Progenitor cell of endocrine pancreas (in vitro differentiated cells): Measurements from ENCODE around the gene AP2B1. TPM values are rescaled to one million over a fixed set of nuclear protein-coding genes. Genes with fewer than 3 reads are reported as not detected.

Source experiments
- DNase-seq: peaks from one replicate; pipeline ENCODE4 v3.0.0; 2021; ENCODE audit warnings: low spot score; ENCODE audit not compliant: unreplicated experiment
- H3K27ac Mint-ChIP-seq: 2 replicates; pipeline ENCODE4 v1.8.0; 2021; ENCODE audit warnings: mild to moderate bottlenecking, moderate library complexity, mixed read lengths
- H3K27me3 Mint-ChIP-seq: 2 replicates; pipeline ENCODE4 v1.8.0; 2021; ENCODE audit warnings: mixed read lengths
- H3K36me3 Mint-ChIP-seq: 2 replicates; pipeline ENCODE4 v1.8.0; 2022; ENCODE audit warnings: mixed read lengths; ENCODE audit not compliant: insufficient read depth
- H3K4me1 Mint-ChIP-seq: 2 replicates; pipeline ENCODE4 v1.8.0; 2021; ENCODE audit warnings: low read depth, mixed read lengths
- H3K4me3 Mint-ChIP-seq: 2 replicates; pipeline ENCODE4 v1.8.0; 2021; ENCODE audit warnings: low read depth, mild to moderate bottlenecking, moderate library complexity, mixed read lengths
- H3K9me3 Mint-ChIP-seq: 2 replicates; pipeline ENCODE4 v1.8.0; 2021; ENCODE audit warnings: low read depth, mixed read lengths
- CTCF ChIP-seq: fragments of 200-600 bp; sonication (generic); IDR thresholded peaks from one replicate; pipeline ENCODE4 v1.5.0; 2021; ENCODE audit warnings: antibody characterized with exemption, mild to moderate bottlenecking; ENCODE audit not compliant: unreplicated experiment
- total RNA-seq: library from RNA; stranded (reverse); gene quantifications from 2 replicates; pipeline ENCODE4 v1.2.1, GENCODE V29; 2021

AP2B1 gene
- total RNA-seq, 1 donor from 2014 or later = 194 TPM

- Mint-ChIP-seq H3K4me3 (no peak overlapping the region), H3K9me3 (no peaks in the 10 kb centered on the region), H3K36me3 (peaks cover 10% of the 10 kb centered on the region), H3K27ac (no peak overlapping the region), H3K27me3 (no peaks in the 10 kb centered on the region), H3K4me1 (peaks cover 4% of the 10 kb centered on the region)
- DNase-seq = no peak
- no peak for TF ChIP-seq CTCF
Observed at GRCh38 chr17:35716897-35717465, 129.9 kb downstream of the AP2B1 start.

GRCh38 chr17:35717475-35717874, 130.4 kb downstream of the AP2B1 start:
- TF ChIP-seq CTCF = no peak
- Mint-ChIP-seq H3K27me3 (no peaks in the 10 kb centered on the region), H3K9me3 (no peaks in the 10 kb centered on the region), H3K4me1 (peaks cover 4% of the 10 kb centered on the region), H3K27ac (no peak overlapping the region), H3K36me3 (peaks cover 10% of the 10 kb centered on the region), H3K4me3 (no peak overlapping the region)
- no peak for DNase-seq

DNA sequence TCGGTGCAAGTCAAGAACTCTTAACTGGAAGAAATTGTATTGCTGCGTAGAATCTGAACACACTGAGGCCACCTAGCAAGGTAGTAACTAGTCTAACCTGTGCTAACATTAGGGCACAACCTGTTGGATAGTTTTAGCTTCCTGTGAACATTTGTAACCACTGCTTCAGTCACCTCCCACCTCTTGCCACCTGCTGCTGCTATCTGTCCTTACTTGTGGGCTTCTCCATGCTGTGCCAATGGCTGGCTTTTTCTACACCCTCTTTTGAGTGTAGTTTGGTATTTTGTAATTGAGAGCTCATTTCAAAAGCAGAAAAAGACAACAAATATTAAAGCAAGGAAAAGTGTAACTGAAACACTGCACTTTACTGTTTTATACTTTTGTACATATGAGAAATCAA, 136.6 kb downstream of the AP2B1 start:
- Mint-ChIP-seq H3K9me3 (no peaks in the 10 kb centered on the region), H3K4me3 (no peak overlapping the region), H3K27ac (no peak overlapping the region), H3K36me3 (peaks cover 12% of the 10 kb centered on the region), H3K27me3 (no peaks in the 10 kb centered on the region), H3K4me1 (no peaks in the 10 kb centered on the region)
- DNase-seq = no peak
- TF ChIP-seq CTCF = no peak

- TF ChIP-seq CTCF = no peak
- no peak overlapping the region for H3K4me3 Mint-ChIP-seq
Observed at GRCh38 chr17:35725058-35725457, 137.9 kb downstream of the AP2B1 start.

DNA sequence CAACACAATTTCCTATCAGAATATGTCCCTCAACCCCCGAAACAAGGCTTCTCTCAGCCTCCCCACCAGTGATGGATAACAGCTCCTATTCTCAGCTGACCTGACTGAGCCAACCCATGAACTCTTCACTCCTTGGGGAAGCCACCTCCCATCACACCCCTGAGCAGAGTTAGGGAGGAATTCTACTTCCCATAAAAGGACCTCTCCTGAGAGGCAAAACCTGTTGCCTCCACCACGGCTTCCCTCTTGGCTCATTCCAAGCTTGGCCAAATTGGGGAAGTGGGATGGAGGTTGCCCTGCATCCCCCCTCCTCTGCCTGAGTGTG, 138.6 kb downstream of the AP2B1 start:
- Mint-ChIP-seq H3K27ac (no peak overlapping the region), H3K4me1 (no peaks in the 10 kb centered on the region), H3K9me3 (no peaks in the 10 kb centered on the region), H3K36me3 (peaks cover 11% of the 10 kb centered on the region), H3K4me3 (no peak overlapping the region), H3K27me3 (peaks cover 3% of the 10 kb centered on the region)
- DNase-seq = no peak
- TF ChIP-seq CTCF = no peak

More at GRCh38 chr17:35725058-35725457, 137.9 kb downstream of the AP2B1 start:
- DNase-seq = no peak
- no peaks in the 10 kb centered on the region for H3K4me1 Mint-ChIP-seq
- peaks cover 12% of the 10 kb centered on the region for H3K36me3 Mint-ChIP-seq
- H3K27ac Mint-ChIP-seq = no peak overlapping the region
- no peaks in the 10 kb centered on the region for H3K27me3 Mint-ChIP-seq
- H3K9me3 Mint-ChIP-seq = no peaks in the 10 kb centered on the region
